Endothelial cell of umbilical vein (primary cell): ENCODE measurements around the gene PHKG2. TPM values are rescaled to one million over a fixed set of nuclear protein-coding genes. Genes with fewer than 3 reads are reported as not detected.
A peak's percentile ranks its signal among the peaks of the same experiment; 100 is the strongest.

Experiments
- BruUV-seq: library from RNA; stranded (reverse); fragments of 400-500 nt; replicated peaks from 2 replicates; lab custom pipeline; 2021; lab: Mats Ljungman, UMichigan
- CTCF ChIA-PET: fragments of 300-600, 350-600 bp; sonication (Branson Sonifier 250); formaldehyde crosslinking; loops from one replicate; lab custom pipeline; 2021; ENCODE audit warnings: antibody characterized with exemption, inconsistent platforms; lab: Charles Lee
- POLR2A ChIA-PET: fragments of 300-600, 350-600 bp; sonication (Branson Sonifier 250); formaldehyde crosslinking; loops from one replicate; lab custom pipeline; 2021; ENCODE audit warnings: antibody characterized with exemption, inconsistent platforms; lab: Charles Lee
- DNase-seq: peaks from one replicate; pipeline ENCODE4 v3.0.0-alpha.2; 2011; ENCODE audit warnings: low read depth, low spot score
- FAIRE-seq: peaks from 2 replicates; lab custom pipeline; 2011; peaks lifted over from hg19 to GRCh38; lab: Jason Lieb, UNC
- H2AFZ ChIP-seq: 2 replicates; pipeline ENCODE4 v1.6.0; 2012; ENCODE audit warnings: low read depth, low read length, control low read depth, inconsistent platforms
- H3K27ac ChIP-seq: 2 replicates; pipeline ENCODE4 v1.5.1; 2011; ENCODE audit warnings: low read depth, mild to moderate bottlenecking, control low read depth, low read length, moderate library complexity; ENCODE audit not compliant: insufficient read depth
- H3K27me3 ChIP-seq, 2 experiments: 2 replicates each; pipeline versions ENCODE4 v1.6.0 to v1.6.1; 2011; ENCODE audit warnings: low read length in 2 of 2, mixed read lengths in 1 of 2; ENCODE audit not compliant: control insufficient read depth in 2 of 2, insufficient read depth in 2 of 2
- H3K36me3 ChIP-seq, 2 experiments: 2 replicates in 1 of 2; 3 replicates in 1 of 2; pipeline ENCODE4 v1.5.1; 2011; ENCODE audit warnings: low read length in 2 of 2, mild to moderate bottlenecking in 1 of 2, moderate library complexity in 1 of 2; ENCODE audit not compliant: control insufficient read depth in 2 of 2, insufficient read depth in 2 of 2; ENCODE audit errors: extremely low read depth in 1 of 2
- H3K4me1 ChIP-seq: 3 replicates; pipeline ENCODE4 v1.5.1; 2011; ENCODE audit warnings: mild to moderate bottlenecking, low read length; ENCODE audit not compliant: control insufficient read depth, insufficient read depth; ENCODE audit errors: extremely low read depth
- H3K4me2 ChIP-seq: 2 replicates; pipeline ENCODE4 v1.6.1; 2011; ENCODE audit warnings: low read length, control low read depth, mixed read lengths; ENCODE audit not compliant: insufficient read depth
- H3K4me3 ChIP-seq, 3 experiments: fragments of 200-600 bp in 1 of 3; sonication (generic), shearing (Covaris generic) in 1 of 3; replicated peaks in 1 of 3; 2 replicates each; pipeline ENCODE4 v1.5.1; 2011 to 2016; ENCODE audit warnings: control low read depth in 3 of 3, low read length in 3 of 3, mild to moderate bottlenecking in 2 of 3, inconsistent platforms in 1 of 3, low read depth in 1 of 3, moderate library complexity in 1 of 3; ENCODE audit not compliant: insufficient read depth in 1 of 3
- H3K79me2 ChIP-seq: 2 replicates; pipeline ENCODE4 v1.6.0; 2012; ENCODE audit warnings: low read length, inconsistent platforms; ENCODE audit not compliant: control insufficient read depth, insufficient read depth
- H3K9ac ChIP-seq: replicated peaks from 2 replicates; pipeline ENCODE3; 2011; ENCODE audit warnings: low read length, control low read depth; ENCODE audit not compliant: insufficient read depth; ENCODE audit errors: extremely low read depth
- H3K9me1 ChIP-seq: replicated peaks from 3 replicates; pipeline ENCODE4 v1.6.0; 2011; ENCODE audit warnings: mild to moderate bottlenecking, low read length; ENCODE audit not compliant: control insufficient read depth, insufficient read depth; ENCODE audit errors: extremely low read depth
- H3K9me3 ChIP-seq: replicated peaks from 2 replicates; pipeline ENCODE4 v1.5.1; 2012; ENCODE audit warnings: low read length, inconsistent platforms; ENCODE audit not compliant: control insufficient read depth, insufficient read depth
- H4K20me1 ChIP-seq: replicated peaks from 2 replicates; pipeline ENCODE3; 2011; ENCODE audit warnings: mild to moderate bottlenecking, low read length; ENCODE audit not compliant: control insufficient read depth, insufficient read depth; ENCODE audit errors: extremely low read depth
- CTCF ChIP-seq, 2 donors: IDR thresholded peaks; 1 replicate in 1 of 2; 2 replicates in 1 of 2; pipeline ENCODE4 v1.5.1; 2011; ENCODE audit warnings: low read length in 2 of 2, mild to moderate bottlenecking in 2 of 2, moderate library complexity in 2 of 2, control low read depth in 1 of 2, inconsistent platforms in 1 of 2, low read depth in 1 of 2; ENCODE audit not compliant: insufficient read depth in 1 of 2; ENCODE audit errors: extremely low read depth in 1 of 2
- EZH2 ChIP-seq: IDR thresholded peaks from 2 replicates; pipeline ENCODE4 v1.6.1; 2012; ENCODE audit warnings: borderline replicate concordance, low read depth, mild to moderate bottlenecking, moderate library complexity, low read length, inconsistent platforms; ENCODE audit not compliant: severe bottlenecking
- FOS ChIP-seq: IDR thresholded peaks from 2 replicates; pipeline ENCODE4 v1.6.1; 2011; ENCODE audit warnings: mild to moderate bottlenecking, low read length, moderate library complexity, borderline replicate concordance; ENCODE audit not compliant: insufficient read depth
- GATA2 ChIP-seq: IDR thresholded peaks from 2 replicates; pipeline ENCODE4 v1.7.0; 2011; ENCODE audit warnings: low read depth, mild to moderate bottlenecking, moderate library complexity, mixed read lengths, low read length; ENCODE audit not compliant: insufficient read length, insufficient read depth
- JUN ChIP-seq: IDR thresholded peaks from 2 replicates; pipeline ENCODE4 v1.6.1; 2011; ENCODE audit warnings: borderline replicate concordance, low read depth; ENCODE audit not compliant: insufficient read length, insufficient read depth
- MAX ChIP-seq: IDR thresholded peaks from 2 replicates; pipeline ENCODE4 v1.6.1; 2011; ENCODE audit not compliant: insufficient read depth, insufficient read length
- MYC ChIP-seq: IDR thresholded peaks from one replicate; pipeline ENCODE4 v1.6.1; 2011; ENCODE audit warnings: mild to moderate bottlenecking, low read depth, low read length
- POLR2A ChIP-seq: IDR thresholded peaks from 2 replicates; pipeline ENCODE4 v1.6.1; 2012; ENCODE audit warnings: low read depth, mild to moderate bottlenecking, control low read depth, low read length
- POLR2AphosphoS5 ChIP-seq: IDR thresholded peaks from 2 replicates; pipeline ENCODE4 v1.6.1; 2012; ENCODE audit warnings: low read depth, mild to moderate bottlenecking, control low read depth, low read length, moderate library complexity; ENCODE audit not compliant: insufficient read depth
- dilution Hi-C: fragments of 300-500 bp; cut with MboI; formaldehyde crosslinking; loops from one replicate; pipeline ENCODE4 v1.15.0; 2019; ENCODE audit warnings: low sequenced_read_pairs; ENCODE audit not compliant: extremely low pct_ligation_motif_present
- intact Hi-C: fragments of 100-400 bp; cut with micrococcal nuclease; formaldehyde crosslinking; loops from one replicate; pipeline ENCODE4 v1.10.0; 2022
- polyA plus RNA-seq, 4 experiments: library from polyadenylated mRNA; depleted of rRNA in 3 of 4; stranded (reverse) in 3 of 4; unstranded in 1 of 4; fragments of >200 nt; gene quantifications; 2 replicates each; pipeline versions ENCODE4 v1.2.1 to v1.2.3, GENCODE V29; 2011 to 2012; ENCODE audit warnings: missing spikeins in 1 of 4
- total RNA-seq: library from RNA; stranded (reverse); gene quantifications from 2 replicates; pipeline ENCODE4 v1.2.3, GENCODE V29; 2021

The PHKG2 gene
- total and polyA plus RNA-seq, 2 donors (not counting 3 experiments of a cell fraction or from before 2014, with no cell fraction given): 33.0 to 48.8 TPM

GRCh38 chr16:30775131-30775391, 26.8 kb downstream of the PHKG2 start:
- FAIRE-seq (no peak), DNase-seq (no peak)
- Histone ChIP-seq H4K20me1 (no peaks in the 10 kb centered on the region), H3K4me3 (peak overlapping the region in 2 of 3 experiments; percentile 56 to 62), H3K9me3 (no peaks in the 10 kb centered on the region), H3K9me1 (no peaks in the 10 kb centered on the region), H3K79me2 (no peaks in the 10 kb centered on the region), H3K27me3 (no peaks in the 10 kb centered on the region), H3K4me2 (peak overlapping the region; percentile 69), H3K27ac (no peak overlapping the region), H2AFZ (no peak overlapping the region), H3K36me3 (peaks cover 4 to 27% of the 10 kb centered on the region in 2 experiments), H3K9ac (peak overlapping the region; percentile 64), H3K4me1 (peaks cover 8% of the 10 kb centered on the region)
- ChIA-PET CTCF (interaction anchor here (1.0 to 1.1 kb wide), 3 partner anchors 36 to 167 kb away, joined by 3 to 6 read pairs (median 4); no protein-coding TSS in a partner anchor), POLR2A (no interaction called here)
- dilution Hi-C loops: no loop called here
- TF ChIP-seq MAX (no peak), MYC (no peak), EZH2 (no peak), FOS (no peak), POLR2AphosphoS5 (no peak), CTCF (IDR thresholded peaks at IDR 0.05; ENCODE audit: extremely low read depth in 1 of 2, insufficient read depth in 1 of 2, low read depth in 1 of 2, low read length in 2 of 2) (no peak), JUN (no peak), POLR2A (no peak), GATA2 (no peak)
- intact Hi-C loops: no loop called here
- no TSS peak for BruUV-seq
